ENCODE data around the gene PADI4. TPM values are rescaled to one million over a fixed set of nuclear protein-coding genes. Genes with fewer than 3 reads are reported as not detected.

Gene PADI4
- total and polyA plus RNA-seq, 2 of the 8 experiments (the other 6 are each of a cell fraction or from before 2014, with no cell fraction given): 0.29 TPM; not detected in 1

GRCh38 chr1:17272646-17273045 is 35.4 kb upstream of the PADI4 start:
- H3K9me3 ChIP-seq (ENCODE audit: insufficient read depth in 2 of 2, low read depth in 1 of 2, low read length in 1 of 2): no peaks in the 10 kb centered on the region
- H3K27me3 ChIP-seq (replicated peaks in 1 of 4; ENCODE audit: control insufficient read depth in 3 of 4, extremely low read depth in 1 of 4, insufficient read depth in 3 of 4, low read length in 3 of 4): no peaks in the 10 kb centered on the region
- no peak overlapping the region for H2BK15ac ChIP-seq (ENCODE audit: low read length)
- ChIA-PET POLR2A (ENCODE audit: partially characterized antibody) (no interaction called here), CTCF (ENCODE audit: partially characterized antibody) (interaction anchor here (0.5 to 3.7 kb wide), 19 partner anchors 8 to 268 kb away, joined by 3 to 31 read pairs (median 4); partner anchors contain the start of gene PADI2)
- no peaks in the 10 kb centered on the region for H3K23me2 ChIP-seq (ENCODE audit: low read depth, low read length)
- no peak overlapping the region for H4K91ac ChIP-seq (replicated peaks; ENCODE audit: insufficient read length, low read length)
- no peak overlapping the region for H2BK120ac ChIP-seq (replicated peaks; ENCODE audit: low read depth, low read length)
- H4K8ac ChIP-seq (ENCODE audit: extremely low read depth, insufficient read depth, low read length): no peak overlapping the region
- no peaks in the 10 kb centered on the region for H3K79me1 ChIP-seq (ENCODE audit: low read depth, low read length)
- H3K18ac ChIP-seq (ENCODE audit: extremely low read depth, low read length): no peak overlapping the region
- H3K56ac ChIP-seq (replicated peaks; ENCODE audit: insufficient read length, low read depth, low read length): no peak overlapping the region
- no peak overlapping the region for H3K9ac ChIP-seq (replicated peaks in 1 of 4; ENCODE audit: extremely low read depth in 1 of 4, low read depth in 3 of 4, low read length in 3 of 4)
- H3K14ac ChIP-seq (ENCODE audit: insufficient read length): no peak overlapping the region
- H3K23ac ChIP-seq (ENCODE audit: insufficient read length): no peak overlapping the region
- H4K20me1 ChIP-seq (replicated peaks in 1 of 2; ENCODE audit: control insufficient read depth in 1 of 2, insufficient read depth in 2 of 2, low read length in 2 of 2): no peaks in the 10 kb centered on the region
- H2AK5ac ChIP-seq (ENCODE audit: low read depth, low read length): no peak overlapping the region
- WGBS, 2 experiments (ENCODE audit: extremely low coverage in 1 of 2, insufficient coverage in 1 of 2, insufficient read length in 1 of 2, insufficient replicate concordance in 2 of 2, low coverage in 1 of 2, low lambda C conversion rate in 2 of 2, missing lambda C conversion rate in 1 of 2): 94% methylated on average over 4 of the region's 4 CpGs; no CpG with 5 or more reads in 1 of the 2 experiments
- no peak overlapping the region for H2BK20ac ChIP-seq (ENCODE audit: low read length)
- no peak for FAIRE-seq
- no peak overlapping the region for H3K4me3 ChIP-seq (ENCODE audit: extremely low read depth in 1 of 4, insufficient read depth in 2 of 4, low read depth in 3 of 4, low read length in 4 of 4)
- no peak for DNase-seq (ENCODE audit: low read depth in 1 of 2, low spot score in 2 of 2)
- no peak overlapping the region for H3K4ac ChIP-seq (replicated peaks; ENCODE audit: insufficient read length, low read depth, low read length)
- no peak overlapping the region; the same call in 1 of the 2 replicates for H2BK12ac ChIP-seq (ENCODE audit: low read depth, low read length)
- no peak overlapping the region; the same call in 1 of the 2 replicates for H2BK5ac ChIP-seq (ENCODE audit: low read depth, low read length)
- H3K36me3 ChIP-seq (ENCODE audit: control insufficient read depth in 2 of 4, insufficient read depth in 4 of 4, low read length in 3 of 4): no peaks in the 10 kb centered on the region
- no peak overlapping the region for H4K5ac ChIP-seq (ENCODE audit: insufficient read length, low read depth, low read length)
- no peaks in the 10 kb centered on the region for H3K79me2 ChIP-seq (ENCODE audit: control insufficient read depth in 1 of 2, insufficient read depth in 2 of 2, low read length in 2 of 2)
- no peaks in the 10 kb centered on the region; a peak in 1 of 7 replicates for H3K4me1 ChIP-seq (replicated peaks in 1 of 4; ENCODE audit: control insufficient read depth in 3 of 4, insufficient read depth in 4 of 4, low read length in 3 of 4)
- no peak overlapping the region for H3K27ac ChIP-seq (ENCODE audit: low read depth, low read length)
- no peak overlapping the region for H3K4me2 ChIP-seq (ENCODE audit: insufficient read depth in 1 of 2, low read depth in 2 of 2, low read length in 2 of 2)
- no peak overlapping the region for H2AFZ ChIP-seq (ENCODE audit: low read length)
- TF ChIP-seq E2F6 (IDR thresholded peaks at IDR 0.05) (no peak), TBP (IDR thresholded peaks at IDR 0.05; ENCODE audit: low read depth, low read length) (no peak), CREB1 (IDR thresholded peaks at IDR 0.05) (no peak), TAF1 (IDR thresholded peaks at IDR 0.05; ENCODE audit: low read depth, low read length) (no peak), MAFK (IDR thresholded peaks at IDR 0.05; ENCODE audit: low read depth, low read length) (no peak), KDM5A (IDR thresholded peaks at IDR 0.05; ENCODE audit: low read length) (no peak), RAD21 (IDR thresholded peaks at IDR 0.05 in 1 of 2, conservative IDR thresholded peaks at IDR 0.05 in 1 of 2; ENCODE audit: low read depth in 2 of 2, low read length in 2 of 2) (no peak), CHD1 (IDR thresholded peaks at IDR 0.05; ENCODE audit: low read depth, low read length) (no peak), SP1 (IDR thresholded peaks at IDR 0.05; ENCODE audit: low read depth, low read length) (no peak), CEBPB (IDR thresholded peaks at IDR 0.05; ENCODE audit: low read depth, low read length) (no peak), NRF1 (IDR thresholded peaks at IDR 0.05; ENCODE audit: low read depth, low read length) (no peak), SIN3A (conservative IDR thresholded peaks at IDR 0.05 in 1 of 2, IDR thresholded peaks at IDR 0.05 in 1 of 2; ENCODE audit: low read depth in 1 of 2, low read length in 2 of 2) (no peak), GABPA (IDR thresholded peaks at IDR 0.05; ENCODE audit: borderline replicate concordance, insufficient read depth, low read length) (no peak), PHF8 (conservative IDR thresholded peaks at IDR 0.05; ENCODE audit: low read depth, low read length) (no peak), TEAD4 (IDR thresholded peaks at IDR 0.05; ENCODE audit: low read depth, low read length) (no peak)

Data from H1 (cell line).